Subcutaneous abdominal adipose tissue (tissue), 5 donors: ENCODE measurements around the gene ATXN1.

Source experiments
- H3K27ac ChIP-seq: one replicate; pipeline ENCODE4 v1.7.0; 2013; ENCODE audit warnings: low read depth, mild to moderate bottlenecking, inconsistent platforms, low read length, moderate library complexity
- H3K27me3 ChIP-seq, 5 donors: one replicate each; pipeline ENCODE4 v1.7.0; 2013; ENCODE audit warnings: low read length in 5 of 5, inconsistent platforms in 1 of 5; ENCODE audit not compliant: control insufficient read depth in 5 of 5, insufficient read depth in 4 of 5
- H3K36me3 ChIP-seq, 5 donors: one replicate each; pipeline ENCODE4 v1.7.0; 2013; ENCODE audit warnings: low read length in 5 of 5; ENCODE audit not compliant: control insufficient read depth in 5 of 5, insufficient read depth in 5 of 5
- H3K4me1 ChIP-seq, 5 donors: one replicate each; pipeline ENCODE4 v1.7.0; 2013; ENCODE audit warnings: low read length in 5 of 5, mild to moderate bottlenecking in 3 of 5, moderate library complexity in 1 of 5; ENCODE audit not compliant: control insufficient read depth in 5 of 5, insufficient read depth in 5 of 5
- H3K4me3 ChIP-seq, 5 donors: one replicate each; pipeline ENCODE4 v1.7.0; 2013; ENCODE audit warnings: low read length in 5 of 5, low read depth in 1 of 5
- H3K9ac ChIP-seq, 5 donors: one replicate each; pipeline ENCODE4 v1.7.0; 2013; ENCODE audit warnings: low read length in 5 of 5, mild to moderate bottlenecking in 4 of 5, moderate library complexity in 3 of 5
- H3K9me3 ChIP-seq, 5 donors: one replicate each; pipeline ENCODE4 v1.7.0; 2013; ENCODE audit warnings: low read length in 5 of 5; ENCODE audit not compliant: control insufficient read depth in 5 of 5
- donor health status: healthy.
- donor health status: healthy.
- donor health status: healthy.
- donor health status: healthy.
- donor health status: healthy.

The ATXN1 gene

DNA sequence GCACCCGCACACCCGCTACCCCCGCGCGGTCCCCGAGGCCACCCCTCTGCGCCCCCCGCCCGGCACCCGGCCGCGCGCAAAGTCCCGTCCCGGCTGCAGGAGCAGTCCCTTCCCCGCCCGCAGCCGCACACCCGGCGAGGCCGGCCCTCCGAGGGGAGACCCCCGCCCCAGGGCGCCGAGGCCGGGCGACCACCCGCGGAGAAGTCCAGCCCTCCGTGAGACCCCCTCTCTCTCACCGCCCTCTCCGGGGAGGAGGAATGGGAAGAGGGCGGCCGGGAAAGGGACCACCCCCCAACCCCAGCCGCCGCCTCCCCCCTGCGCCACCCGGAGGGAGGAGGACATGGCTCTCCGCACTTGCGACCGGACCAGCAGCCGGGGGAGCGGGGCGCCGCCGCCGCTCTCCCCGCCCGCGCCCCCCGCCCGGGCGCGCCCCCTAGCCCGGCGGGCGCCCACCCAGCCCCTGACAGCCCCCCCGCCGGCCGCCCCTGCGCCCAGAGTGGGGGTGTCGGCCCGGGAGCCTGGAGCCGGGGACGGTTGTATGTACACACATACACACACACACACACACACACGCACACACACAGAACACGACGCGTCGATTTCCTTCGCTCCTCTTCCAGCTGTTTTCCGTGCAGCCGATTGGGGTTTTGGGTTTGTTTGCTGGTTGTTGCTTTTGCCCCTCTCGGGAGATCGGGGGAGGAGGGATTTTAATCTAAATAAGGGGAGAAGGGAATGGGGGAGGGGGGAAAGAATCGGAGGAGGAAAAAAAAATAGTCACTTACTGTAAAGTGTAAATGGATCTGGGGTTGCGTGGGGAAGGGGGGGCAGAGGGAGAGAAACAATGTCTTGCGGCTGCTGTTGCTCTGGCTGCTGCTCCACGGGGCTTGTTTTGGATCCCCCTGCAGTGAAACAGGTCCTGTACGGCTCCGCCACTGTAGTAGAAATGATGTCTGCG, at the start of gene ATXN1:
Gene ATXN1 (minus strand): TSS at position 945 of the 955 bp plus-strand sequence.
- Histone ChIP-seq H3K27me3 (no peaks in the 10 kb centered on the region), H3K4me3 (peak within 1 kb of the TSS; percentile 86 to 96 (median 90)), H3K36me3 (no peaks in the 10 kb centered on the region), H3K4me1 (peaks cover 3 to 40% (median 28%) of the 10 kb centered on the region in 5 donors), H3K27ac (peak within 1 kb of the TSS; percentile 94), H3K9me3 (no peaks in the 10 kb centered on the region), H3K9ac (peak within 1 kb of the TSS; percentile 73 to 86 (median 84))

DNA sequence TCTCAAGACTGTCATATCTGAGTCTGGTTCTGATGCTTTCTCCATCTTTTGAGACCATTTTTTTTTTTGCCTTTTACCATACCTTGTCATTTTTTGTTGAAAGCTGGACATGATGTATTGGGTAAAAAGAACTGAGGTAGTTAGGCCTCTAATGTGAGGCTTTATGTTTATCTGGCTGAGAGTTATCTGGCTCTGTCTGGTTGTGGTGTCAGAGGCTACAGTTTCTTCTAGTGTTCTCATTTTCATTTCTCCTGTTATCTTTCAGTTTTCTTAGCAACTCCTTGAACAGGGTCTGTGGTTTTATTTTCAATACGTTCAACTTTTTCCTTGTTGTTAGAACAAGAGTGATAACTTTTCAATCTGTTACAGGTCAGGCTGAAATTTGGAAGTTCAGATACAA, 49.2 kb upstream of the ATXN1 start:
- no peaks in the 10 kb centered on the region for H3K4me1 ChIP-seq
- no peak overlapping the region for H3K4me3 ChIP-seq
- H3K27ac ChIP-seq, result no peak overlapping the region
- peaks cover 8 to 21% (median 12%) of the 10 kb centered on the region in 5 donors for H3K9me3 ChIP-seq
- no peak overlapping the region for H3K9ac ChIP-seq
- H3K27me3 ChIP-seq, result no peaks in the 10 kb centered on the region
- H3K36me3 ChIP-seq, result no peaks in the 10 kb centered on the region

DNA sequence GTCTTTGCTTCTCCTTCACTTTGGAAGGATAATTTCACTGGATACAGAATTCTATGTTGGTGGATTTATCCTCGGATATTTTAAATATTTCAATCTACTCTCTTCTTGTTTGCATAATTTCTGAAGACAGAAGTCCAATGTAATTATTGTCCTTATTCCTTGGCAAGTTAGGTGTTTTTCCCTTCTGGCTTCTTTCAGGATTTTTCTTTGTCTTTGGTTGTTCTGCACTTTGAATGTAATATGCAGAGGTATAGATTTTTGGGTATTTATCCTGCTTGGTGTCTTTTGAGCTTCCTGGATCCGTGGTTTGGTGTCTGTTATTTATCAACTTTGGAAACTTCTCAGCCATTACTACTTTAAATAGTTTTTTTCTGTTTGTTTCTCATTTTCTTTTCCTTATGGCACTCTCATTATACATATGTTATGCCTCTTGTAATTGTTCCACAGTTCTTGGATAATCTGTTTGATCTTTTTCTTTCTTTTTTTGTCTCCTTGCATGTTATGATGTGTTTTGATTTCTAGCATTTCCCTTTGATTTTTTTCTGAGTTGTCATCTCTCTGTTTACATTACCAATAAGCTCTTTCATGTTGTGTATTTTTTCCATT, 48.6 kb upstream of the ATXN1 start:
- Histone ChIP-seq H3K9me3 (peaks cover 8 to 21% (median 12%) of the 10 kb centered on the region in 5 donors), H3K27me3 (no peaks in the 10 kb centered on the region), H3K9ac (no peak overlapping the region), H3K27ac (no peak overlapping the region), H3K4me3 (no peak overlapping the region), H3K36me3 (no peaks in the 10 kb centered on the region), H3K4me1 (no peaks in the 10 kb centered on the region)

DNA sequence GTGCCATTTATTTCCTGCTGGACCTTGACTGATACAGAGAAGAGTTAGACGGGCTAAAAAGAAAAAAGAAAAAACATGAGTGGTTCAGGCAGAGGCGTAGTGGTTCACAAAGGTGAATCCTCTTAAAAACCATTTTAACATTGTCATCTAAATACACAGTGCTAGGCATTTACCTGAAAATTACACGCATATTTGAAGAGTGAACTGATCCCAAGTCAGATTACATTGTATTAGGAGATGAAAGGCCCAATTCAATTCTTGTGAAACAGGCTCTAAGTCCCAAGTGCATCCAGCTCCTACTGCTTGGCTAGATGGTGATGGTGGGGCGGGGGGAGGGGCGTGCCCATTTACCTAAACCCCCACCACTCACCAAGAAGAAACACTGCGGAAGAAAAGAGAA, 46.7 kb upstream of the ATXN1 start:
- H3K4me3 ChIP-seq, result no peak overlapping the region
- peaks cover 5 to 16% (median 10%) of the 10 kb centered on the region in 5 donors for H3K9me3 ChIP-seq
- no peaks in the 10 kb centered on the region for H3K27me3 ChIP-seq
- H3K36me3 ChIP-seq, result no peaks in the 10 kb centered on the region
- peaks cover 0 to 4% (median 0%) of the 10 kb centered on the region in 5 donors for H3K4me1 ChIP-seq
- no peak overlapping the region for H3K27ac ChIP-seq
- H3K9ac ChIP-seq, result no peak overlapping the region

DNA sequence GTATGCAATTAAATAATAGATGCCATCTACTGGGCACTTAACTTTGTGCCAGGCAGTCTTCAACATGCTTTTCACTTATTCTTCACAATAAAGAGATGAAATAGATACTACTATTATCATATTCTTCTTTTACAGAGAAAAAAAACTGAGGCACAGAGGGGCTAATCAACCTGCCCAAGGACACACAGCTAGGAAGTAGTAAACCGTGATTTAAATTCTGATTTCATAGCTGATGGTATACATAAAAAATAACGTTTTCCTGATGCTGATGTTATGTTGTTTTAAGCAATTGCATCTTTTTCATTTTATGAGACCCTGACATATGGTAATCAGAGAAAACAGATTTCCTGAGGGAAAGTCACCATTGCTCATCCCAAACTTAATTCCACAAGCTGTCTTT, 45.1 kb upstream of the ATXN1 start:
- no peaks in the 10 kb centered on the region for H3K27me3 ChIP-seq
- no peak overlapping the region for H3K9ac ChIP-seq
- H3K9me3 ChIP-seq, result peaks cover 0 to 6% (median 0%) of the 10 kb centered on the region in 5 donors
- H3K27ac ChIP-seq, result no peak overlapping the region
- peaks cover 0 to 5% (median 0%) of the 10 kb centered on the region in 5 donors for H3K4me1 ChIP-seq
- no peak overlapping the region for H3K4me3 ChIP-seq
- no peaks in the 10 kb centered on the region for H3K36me3 ChIP-seq

DNA sequence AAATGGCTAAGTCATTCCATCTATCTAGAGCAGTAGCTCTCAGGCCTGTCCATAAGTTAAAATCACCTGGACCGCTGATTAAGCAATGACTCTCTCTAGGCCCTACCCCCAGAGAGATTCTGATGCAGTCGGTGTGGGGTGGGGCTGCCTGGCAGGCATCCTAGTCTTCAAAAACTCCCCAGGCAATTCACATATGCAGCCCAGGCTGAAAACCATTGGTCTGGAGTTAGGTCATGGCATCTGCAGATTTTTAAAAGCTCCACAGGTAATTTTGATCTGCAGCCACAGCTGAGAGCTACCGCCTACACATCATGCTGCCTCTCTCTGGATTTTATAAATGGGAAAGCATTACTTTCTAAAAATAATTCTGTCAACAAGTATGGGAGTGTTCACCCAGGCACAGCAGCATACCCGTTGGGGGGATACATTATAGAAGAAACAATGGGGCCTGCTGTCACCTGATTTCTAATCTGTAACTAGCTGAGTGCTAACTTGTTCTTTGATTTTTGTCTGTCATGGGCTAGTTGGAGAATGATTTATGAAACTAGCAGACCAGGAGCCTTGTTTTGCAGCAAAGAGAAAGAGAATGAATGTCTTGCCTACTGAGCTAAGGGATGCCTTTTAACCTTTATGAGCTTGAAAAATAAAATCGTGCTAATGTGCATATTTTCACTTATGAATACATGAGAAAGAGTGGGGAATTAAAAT, 44.1 kb upstream of the ATXN1 start:
- no peak overlapping the region for H3K9ac ChIP-seq
- no peaks in the 10 kb centered on the region for H3K36me3 ChIP-seq
- H3K27ac ChIP-seq, result no peak overlapping the region
- peaks cover 0 to 5% (median 0%) of the 10 kb centered on the region in 5 donors for H3K9me3 ChIP-seq
- no peaks in the 10 kb centered on the region for H3K27me3 ChIP-seq
- H3K4me3 ChIP-seq, result no peak overlapping the region
- H3K4me1 ChIP-seq, result peaks cover 0 to 5% (median 0%) of the 10 kb centered on the region in 5 donors

DNA sequence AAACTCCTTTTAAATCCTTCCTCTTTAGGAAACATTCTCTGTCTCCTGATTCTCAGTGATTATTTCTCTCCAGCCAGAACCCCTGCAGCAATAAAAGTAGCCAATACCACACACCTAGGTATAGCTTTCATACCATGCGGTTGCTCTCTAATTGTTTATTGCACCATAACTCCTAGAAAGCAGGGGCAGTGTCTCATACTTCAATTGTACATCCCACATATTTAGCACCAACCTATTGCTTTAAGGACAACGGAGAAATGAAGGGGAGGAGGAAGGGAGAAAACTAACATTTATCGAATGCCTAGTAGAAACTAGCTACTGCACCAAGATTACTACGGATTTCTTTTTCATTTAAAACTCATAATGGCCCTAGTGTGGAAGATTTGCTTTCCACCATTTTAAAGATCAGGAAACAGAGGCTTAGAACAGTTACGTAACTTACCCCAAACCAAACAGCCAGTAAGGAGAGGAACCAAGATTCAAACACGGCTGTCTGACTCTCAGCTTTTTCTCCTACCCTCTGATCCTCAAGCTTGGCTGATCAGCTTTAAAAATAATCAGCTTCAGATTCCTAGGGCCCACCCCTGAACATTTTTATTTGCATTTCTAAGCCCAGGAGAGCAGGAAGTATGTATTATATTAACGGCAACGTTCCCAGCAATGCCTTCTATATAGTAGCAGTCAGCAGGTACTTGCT, 43.4 kb upstream of the ATXN1 start:
- Histone ChIP-seq H3K27me3 (no peaks in the 10 kb centered on the region), H3K9ac (no peak overlapping the region), H3K9me3 (peaks cover 0 to 3% (median 0%) of the 10 kb centered on the region in 5 donors), H3K36me3 (no peaks in the 10 kb centered on the region), H3K27ac (no peak overlapping the region), H3K4me1 (peaks cover 0 to 5% (median 0%) of the 10 kb centered on the region in 5 donors), H3K4me3 (no peak overlapping the region)

DNA sequence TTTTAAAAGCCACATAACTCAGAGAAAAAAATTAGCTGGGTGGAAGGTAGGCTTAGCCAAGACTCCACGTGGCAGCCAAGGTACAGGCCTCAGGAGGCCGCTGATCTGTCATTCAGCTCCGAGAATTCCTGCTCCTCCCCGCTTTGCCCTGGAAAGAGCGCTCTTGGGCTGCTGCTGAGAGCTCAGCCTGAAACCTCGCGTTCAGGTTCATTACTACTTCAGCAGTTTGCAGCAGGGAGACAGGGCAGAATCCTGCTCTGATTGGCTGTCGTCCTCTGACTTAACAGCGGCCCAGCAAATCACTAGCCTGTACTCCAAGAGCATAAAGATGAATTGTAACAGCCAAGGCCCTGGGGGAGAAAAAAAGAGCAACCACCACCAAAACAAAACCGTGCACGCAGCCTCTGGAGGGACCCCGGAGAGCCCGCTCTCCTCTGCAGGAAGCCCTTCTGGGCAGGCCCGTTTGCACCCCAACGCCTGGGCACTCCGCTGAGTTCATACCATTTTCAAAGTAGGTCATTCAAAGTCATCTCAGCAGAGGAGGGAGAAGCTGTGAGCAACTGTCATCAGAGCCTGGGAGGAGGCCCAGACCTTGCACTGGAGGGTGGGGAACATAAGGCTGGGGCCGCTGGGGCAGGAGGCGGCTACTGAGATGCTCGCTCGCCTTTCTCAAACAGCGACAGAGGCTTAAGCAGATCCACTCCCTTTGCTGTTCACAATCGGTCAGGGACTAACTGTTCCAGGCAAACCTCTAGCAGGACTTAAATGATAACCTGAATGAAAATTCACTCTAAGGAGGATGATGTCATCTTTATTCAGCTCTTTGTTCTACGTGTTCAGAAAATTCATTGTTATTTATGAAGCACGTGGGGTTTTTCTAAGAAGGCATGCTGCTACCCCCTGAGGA, 42.3 kb upstream of the ATXN1 start:
- Histone ChIP-seq H3K36me3 (no peaks in the 10 kb centered on the region), H3K9ac (no peak overlapping the region), H3K27me3 (no peaks in the 10 kb centered on the region), H3K9me3 (no peaks in the 10 kb centered on the region), H3K27ac (no peak overlapping the region), H3K4me3 (no peak overlapping the region), H3K4me1 (peaks cover 0 to 5% (median 0%) of the 10 kb centered on the region in 5 donors)

DNA sequence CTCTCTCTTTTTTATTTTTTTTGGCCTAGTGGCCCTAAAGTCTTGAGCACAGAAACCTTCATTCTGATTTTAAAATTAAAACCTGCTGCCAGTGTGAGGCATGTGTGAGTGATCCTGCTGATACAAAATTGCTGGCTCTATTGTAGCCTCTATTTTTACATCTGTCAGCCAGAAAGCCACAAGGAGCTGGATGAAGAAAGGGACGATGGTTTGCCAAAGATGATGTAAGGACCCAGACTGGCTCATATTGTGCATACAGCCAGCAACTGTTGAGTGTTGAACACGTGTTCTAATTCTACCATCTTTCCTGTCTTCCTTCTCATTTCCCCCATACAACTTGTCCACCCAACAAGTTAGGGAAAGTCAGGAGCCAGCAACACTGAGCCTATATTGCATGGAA, 40.8 kb upstream of the ATXN1 start:
- Histone ChIP-seq H3K9ac (no peak overlapping the region), H3K4me1 (peaks cover 0 to 5% (median 0%) of the 10 kb centered on the region in 5 donors)

More for the DNA sequence above, 40.8 kb upstream of the ATXN1 start:
- Histone ChIP-seq H3K9me3 (no peaks in the 10 kb centered on the region), H3K4me3 (no peak overlapping the region), H3K27me3 (no peaks in the 10 kb centered on the region), H3K27ac (no peak overlapping the region), H3K36me3 (no peaks in the 10 kb centered on the region)
